Measurements from ENCODE around the gene ERG28. TPM values are rescaled to one million over a fixed set of nuclear protein-coding genes. Genes with fewer than 3 reads are reported as not detected.

Gene ERG28
- total and polyA plus RNA-seq, 11 donors, result 5.7 to 15.1 (median 7.4) TPM

Other genes starting within 250 kb of the ERG28 start
- gene JDP2, start 232.9 kb downstream of the ERG28 start, total RNA-seq, result 10 to 100 TPM; 12.2 to 72.6 (median 28.1) TPM
- gene JDP2, start 232.9 kb downstream of the ERG28 start, polyA plus RNA-seq, result 10 to 100 TPM; 14.9 to 46.0 TPM
- gene BATF, start 138.4 kb downstream of the ERG28 start, total RNA-seq, result 1 to 10 TPM in 4 of 9 donors, under 1 TPM in 4, not detected in 1; 0.40 to 8.3 (median 1.0) TPM
- 1 to 10 TPM in 1 of 2 donors, under 1 TPM in 1; 0.84 to 1.3 TPM for gene BATF, start 138.4 kb downstream of the ERG28 start, polyA plus RNA-seq
- 10 to 100 TPM in 1 of 9 donors, 1 to 10 TPM in 8; 1.2 to 11.7 (median 1.6) TPM for gene FLVCR2, start 82.3 kb downstream of the ERG28 start, total RNA-seq
- gene FLVCR2, start 82.3 kb downstream of the ERG28 start, polyA plus RNA-seq, result 1 to 10 TPM in 1 of 2 donors, under 1 TPM in 1; 0.50 to 3.1 TPM
- gene TTLL5, start 370 bp upstream of the ERG28 start, total RNA-seq, result 10 to 100 TPM; 13.8 to 24.6 (median 18.2) TPM
- 10 to 100 TPM in 1 of 2 donors, 1 to 10 TPM in 1; 6.2 to 12.7 TPM for gene TTLL5, start 370 bp upstream of the ERG28 start, polyA plus RNA-seq

Measured in heart left ventricle (tissue), 11 donors.